Measurements from ENCODE around the gene PTPRE.

GRCh38 chr10:128047351-128047750, 140.4 kb downstream of the PTPRE start:
- TF ChIP-seq CTCF (IDR thresholded peaks at IDR 0.05) (no peak), POLR2A (IDR thresholded peaks at IDR 0.05) (peak; percentile 80)

Measured in right lobe of liver (tissue), 4 donors.